Astrocyte of the cerebellum (primary cell): Measurements from ENCODE around the gene SCEL.
"Not testable (repeated sequence)": the region's sequence is repeated elsewhere in the genome, so short reads cannot be mapped to it uniquely, and the experiment has no call there.

Source experiments
- DNase-seq: peaks from one replicate; pipeline ENCODE4 v3.0.0-alpha.2; 2011; ENCODE audit warnings: low read depth
- H3K4me3 ChIP-seq: 2 replicates; pipeline ENCODE4 v1.5.1; 2011; ENCODE audit warnings: mild to moderate bottlenecking, low read depth, low read length, moderate library complexity
- in situ Hi-C: cut with HindIII; loops from 2 replicates; pipeline ENCODE4 v1.10.0; 2017; ENCODE audit warnings: low sequenced_read_pairs
- TF ChIP-seq, protein P1 (sequence below): IDR thresholded peaks from 2 replicates; pipeline ENCODE4 v1.5.1; 2012; ENCODE audit warnings: low read length, low read depth, moderate library complexity, mild to moderate bottlenecking; ENCODE audit errors: missing control alignments

The SCEL gene

DNA sequence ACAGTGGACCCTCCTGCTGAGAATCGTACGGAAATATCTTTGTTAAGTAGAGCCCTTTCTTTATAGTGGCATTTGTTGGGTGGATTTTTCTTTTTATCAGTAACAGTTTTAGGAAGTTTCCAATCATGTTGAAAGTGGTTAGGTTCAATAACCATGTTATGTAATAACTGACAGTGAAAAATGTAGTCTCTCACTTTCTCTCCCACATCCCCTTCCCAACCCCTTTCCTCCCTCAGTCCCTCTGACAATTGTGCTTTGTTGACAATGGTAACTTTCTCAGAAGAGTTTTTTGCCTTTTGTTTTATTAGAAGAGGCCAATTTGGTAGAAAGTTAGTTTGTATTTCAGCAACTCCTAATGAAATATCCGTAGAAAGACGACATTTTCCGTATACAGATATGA is 84.1 kb downstream of the SCEL start:
- in situ Hi-C loops, result loop anchor here (5.0 kb wide), 1 partner anchor 48 kb away; no protein-coding TSS in a partner anchor
- no peak overlapping the region for H3K4me3 ChIP-seq
- DNase-seq, result no peak
- TF ChIP-seq, protein P1, sequence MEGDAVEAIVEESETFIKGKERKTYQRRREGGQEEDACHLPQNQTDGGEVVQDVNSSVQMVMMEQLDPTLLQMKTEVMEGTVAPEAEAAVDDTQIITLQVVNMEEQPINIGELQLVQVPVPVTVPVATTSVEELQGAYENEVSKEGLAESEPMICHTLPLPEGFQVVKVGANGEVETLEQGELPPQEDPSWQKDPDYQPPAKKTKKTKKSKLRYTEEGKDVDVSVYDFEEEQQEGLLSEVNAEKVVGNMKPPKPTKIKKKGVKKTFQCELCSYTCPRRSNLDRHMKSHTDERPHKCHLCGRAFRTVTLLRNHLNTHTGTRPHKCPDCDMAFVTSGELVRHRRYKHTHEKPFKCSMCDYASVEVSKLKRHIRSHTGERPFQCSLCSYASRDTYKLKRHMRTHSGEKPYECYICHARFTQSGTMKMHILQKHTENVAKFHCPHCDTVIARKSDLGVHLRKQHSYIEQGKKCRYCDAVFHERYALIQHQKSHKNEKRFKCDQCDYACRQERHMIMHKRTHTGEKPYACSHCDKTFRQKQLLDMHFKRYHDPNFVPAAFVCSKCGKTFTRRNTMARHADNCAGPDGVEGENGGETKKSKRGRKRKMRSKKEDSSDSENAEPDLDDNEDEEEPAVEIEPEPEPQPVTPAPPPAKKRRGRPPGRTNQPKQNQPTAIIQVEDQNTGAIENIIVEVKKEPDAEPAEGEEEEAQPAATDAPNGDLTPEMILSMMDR, result no peak

- TF ChIP-seq, protein P1, result no peak
- in situ Hi-C loops, result no loop called here
- no peak for DNase-seq
- no peak overlapping the region for H3K4me3 ChIP-seq
These were observed 84.6 kb downstream of the SCEL start for GRCh38 chr13:77620138-77620537.

DNA sequence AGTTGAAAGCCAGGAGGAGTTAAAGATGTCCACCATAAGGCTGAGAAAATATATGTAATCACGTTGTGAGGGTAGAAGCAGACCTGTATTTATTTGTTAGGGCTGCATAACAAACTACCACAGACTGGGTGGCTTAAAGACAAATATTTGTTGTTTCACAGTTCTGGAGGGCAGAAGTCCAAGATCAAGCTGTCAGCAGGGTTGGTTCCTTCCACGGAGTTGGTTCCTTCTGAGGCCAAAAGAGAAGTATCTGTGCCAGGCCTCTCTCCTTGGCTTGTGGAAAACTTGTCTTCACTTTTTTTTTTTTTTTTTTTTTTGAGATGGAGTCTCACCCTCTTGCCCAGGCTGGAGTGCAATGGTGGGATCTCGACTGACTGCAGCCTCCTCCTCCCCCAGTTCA is 88.3 kb downstream of the SCEL start:
- H3K4me3 ChIP-seq, result no peak overlapping the region
- in situ Hi-C loops, result no loop called here
- TF ChIP-seq, protein P1, result no peak
- no peak for DNase-seq

- no peak overlapping the region for H3K4me3 ChIP-seq
- DNase-seq, result no peak
- TF ChIP-seq, protein P1, result no peak
- in situ Hi-C loops, result no loop called here
These were observed 92.7 kb downstream of the SCEL start for GRCh38 chr13:77628170-77628569.

GRCh38 chr13:77637588-77637987 is 102.1 kb downstream of the SCEL start:
- H3K4me3 ChIP-seq, result no peak overlapping the region
- in situ Hi-C loops, result no loop called here
- no peak for DNase-seq
- TF ChIP-seq, protein P1, result no peak

DNA sequence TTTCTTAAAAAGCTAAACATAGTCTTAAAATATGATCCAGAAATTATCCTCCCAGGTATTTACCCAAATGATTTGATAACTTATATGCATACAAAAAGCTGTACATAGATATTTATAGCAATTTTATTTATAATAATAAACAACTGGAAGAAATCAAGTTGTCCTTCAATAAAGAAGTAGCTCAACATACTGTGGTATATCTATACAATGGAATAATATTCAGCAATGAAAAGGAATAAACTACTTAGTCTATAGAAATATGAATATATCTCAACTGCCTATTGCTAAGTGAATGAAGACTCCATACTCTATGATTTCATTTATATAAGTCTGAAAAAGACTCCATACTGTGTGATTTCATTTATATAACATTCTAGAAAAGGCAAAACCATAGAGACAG is 114.9 kb downstream of the SCEL start:
- no peak for DNase-seq
- H3K4me3 ChIP-seq, result no peak overlapping the region
- in situ Hi-C loops, result no loop called here
- TF ChIP-seq, protein P1, result no peak

DNA sequence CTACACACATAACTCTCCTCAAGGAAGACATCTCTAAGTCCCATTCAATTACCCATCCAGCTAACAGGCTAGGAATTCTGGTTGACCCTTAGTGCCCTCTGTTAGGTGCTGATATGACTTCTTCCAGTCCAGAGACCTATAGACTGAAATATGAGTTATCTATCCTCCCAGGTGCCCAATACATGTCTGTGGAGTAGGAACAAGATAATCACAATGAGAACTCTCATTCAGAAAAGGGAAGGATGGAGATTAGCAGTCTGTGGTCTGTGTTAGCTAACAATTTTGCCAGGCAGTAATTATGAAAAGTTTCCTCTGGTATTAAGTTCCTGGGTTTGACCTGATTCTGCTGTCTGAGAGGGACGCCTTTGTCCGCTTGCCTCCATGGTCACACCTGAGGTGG is 117.8 kb downstream of the SCEL start:
- H3K4me3 ChIP-seq, result no peak overlapping the region
- in situ Hi-C loops, result no loop called here
- TF ChIP-seq, protein P1, result no peak
- DNase-seq, result no peak

DNA sequence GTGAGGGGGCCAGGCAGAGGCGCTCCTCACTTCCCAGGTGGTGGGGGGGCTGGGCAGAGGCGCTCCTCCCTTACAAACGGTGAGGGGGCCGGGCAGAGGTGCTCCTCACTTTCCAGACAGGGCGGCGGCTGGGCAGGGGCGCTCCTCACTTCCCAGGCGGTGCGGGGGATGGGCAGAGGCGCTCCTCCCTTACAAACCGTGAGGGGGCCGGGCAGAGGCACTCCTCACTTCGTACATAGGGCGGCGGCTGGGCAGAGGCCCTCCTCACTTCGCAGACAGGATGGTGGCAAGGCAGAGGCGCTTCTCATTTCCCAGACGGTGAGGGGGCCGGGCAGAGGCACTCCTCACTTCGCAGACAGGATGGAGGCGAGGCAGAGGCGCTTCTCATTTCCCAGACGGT is 124.5 kb downstream of the SCEL start:
- in situ Hi-C loops, H3K4me3 ChIP-seq, DNase-seq: not testable (repeated sequence)
